ENCODE data around the gene TMEM86A. TPM values are rescaled to one million over a fixed set of nuclear protein-coding genes. Genes with fewer than 3 reads are reported as not detected.

TMEM86A gene
- total and polyA plus RNA-seq, 9 donors: 8.4 to 18.2 (median 11.5) TPM

DNA sequence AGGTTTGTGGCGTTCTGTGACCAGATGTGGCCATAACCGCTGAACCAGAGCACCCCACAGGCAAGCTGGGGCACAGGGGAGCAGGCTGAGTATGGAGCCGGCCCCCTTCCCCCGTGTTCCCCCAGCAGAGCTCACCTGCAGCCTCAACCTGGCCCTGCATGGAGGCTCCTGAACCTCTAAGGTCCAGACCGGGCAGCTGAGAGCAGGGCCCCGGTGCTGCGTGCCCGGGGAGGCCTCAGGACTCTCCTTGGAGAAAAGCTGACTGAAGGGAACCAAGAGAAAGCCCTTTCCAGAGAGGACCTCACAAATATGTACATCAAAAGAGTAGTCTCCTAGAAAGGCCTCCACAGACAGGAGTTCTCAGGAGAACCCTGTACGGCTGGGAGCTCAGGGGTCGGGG lies 44.8 kb downstream of the TMEM86A start:
- Histone ChIP-seq H3K4me3 (no peak overlapping the region), H3K9me3 (no peaks in the 10 kb centered on the region), H3K27me3 (no peaks in the 10 kb centered on the region), H3K36me3 (no peaks in the 10 kb centered on the region), H3K27ac (no peak overlapping the region), H3K4me1 (ENCODE audit: insufficient read depth) (no peaks in the 10 kb centered on the region)
- WGBS, 3 donors: 93 to 94% (median 93%) methylated on average over 10 of the region's 10 CpGs
- no peak for TF ChIP-seq EP300 (IDR thresholded peaks at IDR 0.05)
- TF ChIP-seq POLR2A (IDR thresholded peaks at IDR 0.05): no peak
- TF ChIP-seq, protein P1, sequence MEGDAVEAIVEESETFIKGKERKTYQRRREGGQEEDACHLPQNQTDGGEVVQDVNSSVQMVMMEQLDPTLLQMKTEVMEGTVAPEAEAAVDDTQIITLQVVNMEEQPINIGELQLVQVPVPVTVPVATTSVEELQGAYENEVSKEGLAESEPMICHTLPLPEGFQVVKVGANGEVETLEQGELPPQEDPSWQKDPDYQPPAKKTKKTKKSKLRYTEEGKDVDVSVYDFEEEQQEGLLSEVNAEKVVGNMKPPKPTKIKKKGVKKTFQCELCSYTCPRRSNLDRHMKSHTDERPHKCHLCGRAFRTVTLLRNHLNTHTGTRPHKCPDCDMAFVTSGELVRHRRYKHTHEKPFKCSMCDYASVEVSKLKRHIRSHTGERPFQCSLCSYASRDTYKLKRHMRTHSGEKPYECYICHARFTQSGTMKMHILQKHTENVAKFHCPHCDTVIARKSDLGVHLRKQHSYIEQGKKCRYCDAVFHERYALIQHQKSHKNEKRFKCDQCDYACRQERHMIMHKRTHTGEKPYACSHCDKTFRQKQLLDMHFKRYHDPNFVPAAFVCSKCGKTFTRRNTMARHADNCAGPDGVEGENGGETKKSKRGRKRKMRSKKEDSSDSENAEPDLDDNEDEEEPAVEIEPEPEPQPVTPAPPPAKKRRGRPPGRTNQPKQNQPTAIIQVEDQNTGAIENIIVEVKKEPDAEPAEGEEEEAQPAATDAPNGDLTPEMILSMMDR (IDR thresholded peaks at IDR 0.05): no peak
- DNase-seq: no peak
- intact Hi-C loops (cut with DNase I): loop anchor here in 1 of 4 donors (10.0 kb wide), 1 partner anchor 981 kb away; no protein-coding TSS in a partner anchor

DNA sequence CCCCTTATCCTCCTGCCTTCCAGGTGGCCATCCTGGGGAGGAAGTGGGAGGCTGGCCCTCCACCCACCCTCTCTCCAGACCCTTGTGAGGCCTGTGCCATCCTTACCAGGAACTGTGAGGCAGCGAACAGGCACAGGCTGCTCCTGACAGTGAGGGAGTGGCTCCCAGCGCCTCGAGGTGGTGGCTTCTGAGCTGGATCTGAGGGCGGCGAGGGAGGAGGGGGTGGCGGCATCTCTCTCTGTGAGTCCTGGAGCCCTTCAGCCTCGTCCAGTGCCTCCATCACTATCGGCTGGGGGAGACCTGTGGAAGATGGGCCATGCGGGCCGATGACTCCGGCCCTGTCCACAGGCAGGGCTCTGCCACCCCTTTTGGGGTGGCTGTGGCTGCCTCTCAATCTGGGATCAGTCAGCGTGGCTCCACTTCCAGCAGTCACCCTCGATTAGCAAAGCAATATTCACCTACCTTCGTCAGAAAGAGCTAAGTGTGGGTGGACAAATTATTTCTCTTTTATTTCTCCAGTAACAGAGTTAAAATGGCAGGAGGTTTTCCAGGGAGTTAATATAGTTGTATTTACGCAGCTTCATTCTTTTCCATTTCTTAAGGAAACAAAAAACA lies 45.4 kb downstream of the TMEM86A start:
- DNase-seq: no peak
- H3K27ac ChIP-seq: no peak overlapping the region
- 88 to 92% (median 90%) methylated on average over 15 of the region's 15 CpGs for WGBS, 3 donors
- H3K36me3 ChIP-seq: no peaks in the 10 kb centered on the region
- intact Hi-C loops (cut with DNase I): loop anchor here in 1 of 4 donors (10.0 kb wide), 1 partner anchor 981 kb away; no protein-coding TSS in a partner anchor
- TF ChIP-seq, protein P1 (IDR thresholded peaks at IDR 0.05): no peak
- TF ChIP-seq POLR2A (IDR thresholded peaks at IDR 0.05) (no peak), EP300 (IDR thresholded peaks at IDR 0.05) (no peak)
- no peaks in the 10 kb centered on the region for H3K9me3 ChIP-seq
- no peak overlapping the region for H3K4me3 ChIP-seq
- H3K27me3 ChIP-seq: no peaks in the 10 kb centered on the region
- H3K4me1 ChIP-seq (ENCODE audit: insufficient read depth): no peaks in the 10 kb centered on the region

DNA sequence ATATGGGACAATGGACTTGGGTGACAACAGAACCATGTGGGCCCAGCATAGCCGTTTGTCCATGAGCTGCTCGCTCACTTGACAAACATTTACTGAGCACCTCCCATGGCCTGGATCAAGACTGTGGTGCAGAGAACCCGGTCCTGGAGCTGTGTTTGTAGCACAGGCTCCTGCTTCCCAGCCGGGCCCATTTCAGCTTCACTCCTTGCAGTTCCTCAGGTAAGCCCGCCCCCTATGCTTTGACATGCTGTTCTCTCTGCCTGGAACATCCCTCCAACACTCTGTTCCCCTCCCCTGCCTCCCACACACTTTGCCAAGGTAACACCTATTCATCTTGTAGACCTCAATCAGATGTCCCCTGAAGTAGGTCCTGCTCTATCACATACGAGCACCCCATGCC lies 46.7 kb downstream of the TMEM86A start:
- H3K4me3 ChIP-seq: no peak overlapping the region
- no peaks in the 10 kb centered on the region for H3K4me1 ChIP-seq (ENCODE audit: insufficient read depth)
- H3K9me3 ChIP-seq: no peaks in the 10 kb centered on the region
- no peak for DNase-seq
- TF ChIP-seq EP300 (IDR thresholded peaks at IDR 0.05) (no peak), POLR2A (IDR thresholded peaks at IDR 0.05) (no peak)
- TF ChIP-seq, protein P1 (IDR thresholded peaks at IDR 0.05): no peak
- no peak overlapping the region for H3K27ac ChIP-seq
- no peaks in the 10 kb centered on the region for H3K36me3 ChIP-seq
- H3K27me3 ChIP-seq: no peaks in the 10 kb centered on the region
- intact Hi-C loops (cut with DNase I): loop anchor here in 1 of 4 donors (10.0 kb wide), 1 partner anchor 980 kb away; no protein-coding TSS in a partner anchor
- WGBS, 3 donors: 87 to 90% (median 89%) methylated on average over 6 of the region's 6 CpGs

DNA sequence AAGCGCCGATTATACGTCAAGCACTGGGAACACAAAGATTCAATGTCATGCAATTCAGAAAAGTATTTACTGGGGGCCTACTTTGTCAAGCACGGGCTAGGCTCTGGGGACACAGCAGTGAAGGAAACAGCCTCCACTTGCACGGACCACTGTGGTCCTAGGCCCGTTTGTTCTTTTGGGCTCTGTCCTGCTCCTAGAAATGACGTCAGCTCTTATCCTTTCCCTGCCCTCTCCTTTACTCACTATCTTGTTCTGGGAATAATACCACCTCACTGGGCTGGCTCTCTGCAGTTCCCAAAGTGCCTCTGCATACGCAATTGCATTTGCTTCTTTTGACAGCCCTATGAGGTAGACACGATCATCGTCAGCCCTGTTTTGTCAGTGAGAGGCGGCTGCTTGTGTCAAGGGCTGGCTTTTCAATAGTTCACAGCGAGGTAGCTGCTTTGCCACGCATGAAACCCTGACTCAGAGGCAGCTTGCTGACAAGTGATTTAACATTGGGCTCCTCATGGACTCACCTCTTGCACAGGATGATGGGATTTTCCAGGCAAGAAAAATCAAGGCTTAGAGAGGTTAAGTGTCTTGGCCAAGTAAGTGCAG lies 50.3 kb downstream of the TMEM86A start:
- H3K27ac ChIP-seq: no peak overlapping the region
- no peak for DNase-seq
- WGBS, 3 donors: 85 to 92% (median 91%) methylated on average over 13 of the region's 13 CpGs

More for the DNA sequence above, 50.3 kb downstream of the TMEM86A start:
- Histone ChIP-seq H3K4me1 (ENCODE audit: insufficient read depth) (no peaks in the 10 kb centered on the region), H3K27me3 (no peaks in the 10 kb centered on the region), H3K36me3 (no peaks in the 10 kb centered on the region), H3K9me3 (no peaks in the 10 kb centered on the region), H3K4me3 (no peak overlapping the region)
- TF ChIP-seq, protein P1 (IDR thresholded peaks at IDR 0.05): no peak
- no peak for TF ChIP-seq EP300 (IDR thresholded peaks at IDR 0.05)
- no peak for TF ChIP-seq POLR2A (IDR thresholded peaks at IDR 0.05)
- intact Hi-C loops (cut with DNase I): loop anchor here in 1 of 4 donors (10.0 kb wide), 1 partner anchor 976 kb away; no protein-coding TSS in a partner anchor

Measured in ovary (tissue), 9 donors.